Measurements from ENCODE around the gene TCFL5.

TCFL5 gene

GRCh38 chr20:62872184-62872847, 10.7 kb upstream of the TCFL5 start:
- TF ChIP-seq, protein P1, sequence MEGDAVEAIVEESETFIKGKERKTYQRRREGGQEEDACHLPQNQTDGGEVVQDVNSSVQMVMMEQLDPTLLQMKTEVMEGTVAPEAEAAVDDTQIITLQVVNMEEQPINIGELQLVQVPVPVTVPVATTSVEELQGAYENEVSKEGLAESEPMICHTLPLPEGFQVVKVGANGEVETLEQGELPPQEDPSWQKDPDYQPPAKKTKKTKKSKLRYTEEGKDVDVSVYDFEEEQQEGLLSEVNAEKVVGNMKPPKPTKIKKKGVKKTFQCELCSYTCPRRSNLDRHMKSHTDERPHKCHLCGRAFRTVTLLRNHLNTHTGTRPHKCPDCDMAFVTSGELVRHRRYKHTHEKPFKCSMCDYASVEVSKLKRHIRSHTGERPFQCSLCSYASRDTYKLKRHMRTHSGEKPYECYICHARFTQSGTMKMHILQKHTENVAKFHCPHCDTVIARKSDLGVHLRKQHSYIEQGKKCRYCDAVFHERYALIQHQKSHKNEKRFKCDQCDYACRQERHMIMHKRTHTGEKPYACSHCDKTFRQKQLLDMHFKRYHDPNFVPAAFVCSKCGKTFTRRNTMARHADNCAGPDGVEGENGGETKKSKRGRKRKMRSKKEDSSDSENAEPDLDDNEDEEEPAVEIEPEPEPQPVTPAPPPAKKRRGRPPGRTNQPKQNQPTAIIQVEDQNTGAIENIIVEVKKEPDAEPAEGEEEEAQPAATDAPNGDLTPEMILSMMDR (conservative IDR thresholded peaks at IDR 0.05; ENCODE audit: low read length), result no peak
- no peak for TF ChIP-seq EZH2phosphoT487 (IDR thresholded peaks at IDR 0.05; ENCODE audit: borderline replicate concordance)
- Histone ChIP-seq H3K27me3 (ENCODE audit: insufficient read depth, low read length, poor library complexity, severe bottlenecking) (no peaks in the 10 kb centered on the region), H4K20me1 (ENCODE audit: insufficient read depth, low read length, poor library complexity, severe bottlenecking) (no peaks in the 10 kb centered on the region), H3K9me3 (ENCODE audit: insufficient read depth, low read depth, low read length) (no peaks in the 10 kb centered on the region), H3K36me3 (ENCODE audit: insufficient read depth, low read length) (no peaks in the 10 kb centered on the region), H3K79me2 (ENCODE audit: insufficient read depth, low read length) (no peaks in the 10 kb centered on the region), H3K9ac (ENCODE audit: low read depth, low read length, poor library complexity, severe bottlenecking) (no peak overlapping the region), H2AFZ (ENCODE audit: low read length) (no peak overlapping the region), H3K9me2 (replicated peaks; ENCODE audit: low read depth, low read length) (no peaks in the 10 kb centered on the region), H3K4me3 (ENCODE audit: low read length, poor library complexity, severe bottlenecking) (no peak overlapping the region), H3K4me1 (ENCODE audit: insufficient read depth, low read length, poor library complexity, severe bottlenecking) (peaks cover 11% of the 10 kb centered on the region), H3K4me2 (ENCODE audit: low read depth, low read length, poor library complexity, severe bottlenecking) (no peak overlapping the region), H3F3A (ENCODE audit: low read depth) (peaks cover 4% of the 10 kb centered on the region)

DNA sequence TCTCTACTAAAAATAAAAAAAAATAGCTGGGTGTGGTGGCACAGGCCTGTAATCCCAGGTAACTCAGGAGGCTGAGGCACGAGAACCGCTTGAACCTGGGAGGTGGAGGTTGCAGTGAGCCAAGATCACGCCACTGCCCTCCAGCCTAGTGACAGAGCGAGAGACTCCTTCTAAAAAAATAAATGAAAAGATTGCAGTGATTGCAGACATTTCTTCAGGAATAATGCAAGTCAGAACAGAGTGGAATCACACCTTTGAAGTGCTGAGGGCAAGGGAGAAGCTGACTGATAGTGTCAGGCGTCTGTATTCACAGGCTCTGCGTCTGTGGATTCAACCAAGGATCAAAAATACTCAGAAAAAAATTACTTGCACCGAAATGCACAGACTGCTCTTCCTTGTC, 2.6 kb upstream of the TCFL5 start:
- peaks cover 16% of the 10 kb centered on the region for H3K79me2 ChIP-seq (ENCODE audit: insufficient read depth, low read length)
- H3K27me3 ChIP-seq (ENCODE audit: insufficient read depth, low read length, poor library complexity, severe bottlenecking), result no peaks in the 10 kb centered on the region
- peaks cover 5% of the 10 kb centered on the region for H3K4me1 ChIP-seq (ENCODE audit: insufficient read depth, low read length, poor library complexity, severe bottlenecking)
- H3K9me2 ChIP-seq (replicated peaks; ENCODE audit: low read depth, low read length), result no peaks in the 10 kb centered on the region
- no peak overlapping the region for H3K4me3 ChIP-seq (ENCODE audit: low read length, poor library complexity, severe bottlenecking)
- H3K9me3 ChIP-seq (ENCODE audit: insufficient read depth, low read depth, low read length), result no peaks in the 10 kb centered on the region
- TF ChIP-seq EZH2phosphoT487 (IDR thresholded peaks at IDR 0.05; ENCODE audit: borderline replicate concordance), result no peak
- TF ChIP-seq, protein P1 (conservative IDR thresholded peaks at IDR 0.05; ENCODE audit: low read length), result no peak
- no peak overlapping the region for H3K9ac ChIP-seq (ENCODE audit: low read depth, low read length, poor library complexity, severe bottlenecking)
- no peaks in the 10 kb centered on the region for H3F3A ChIP-seq (ENCODE audit: low read depth)
- no peaks in the 10 kb centered on the region for H3K36me3 ChIP-seq (ENCODE audit: insufficient read depth, low read length)
- no peak overlapping the region for H2AFZ ChIP-seq (ENCODE audit: low read length)
- H3K4me2 ChIP-seq (ENCODE audit: low read depth, low read length, poor library complexity, severe bottlenecking), result no peak overlapping the region
- peaks cover 6% of the 10 kb centered on the region for H4K20me1 ChIP-seq (ENCODE audit: insufficient read depth, low read length, poor library complexity, severe bottlenecking)

DNA sequence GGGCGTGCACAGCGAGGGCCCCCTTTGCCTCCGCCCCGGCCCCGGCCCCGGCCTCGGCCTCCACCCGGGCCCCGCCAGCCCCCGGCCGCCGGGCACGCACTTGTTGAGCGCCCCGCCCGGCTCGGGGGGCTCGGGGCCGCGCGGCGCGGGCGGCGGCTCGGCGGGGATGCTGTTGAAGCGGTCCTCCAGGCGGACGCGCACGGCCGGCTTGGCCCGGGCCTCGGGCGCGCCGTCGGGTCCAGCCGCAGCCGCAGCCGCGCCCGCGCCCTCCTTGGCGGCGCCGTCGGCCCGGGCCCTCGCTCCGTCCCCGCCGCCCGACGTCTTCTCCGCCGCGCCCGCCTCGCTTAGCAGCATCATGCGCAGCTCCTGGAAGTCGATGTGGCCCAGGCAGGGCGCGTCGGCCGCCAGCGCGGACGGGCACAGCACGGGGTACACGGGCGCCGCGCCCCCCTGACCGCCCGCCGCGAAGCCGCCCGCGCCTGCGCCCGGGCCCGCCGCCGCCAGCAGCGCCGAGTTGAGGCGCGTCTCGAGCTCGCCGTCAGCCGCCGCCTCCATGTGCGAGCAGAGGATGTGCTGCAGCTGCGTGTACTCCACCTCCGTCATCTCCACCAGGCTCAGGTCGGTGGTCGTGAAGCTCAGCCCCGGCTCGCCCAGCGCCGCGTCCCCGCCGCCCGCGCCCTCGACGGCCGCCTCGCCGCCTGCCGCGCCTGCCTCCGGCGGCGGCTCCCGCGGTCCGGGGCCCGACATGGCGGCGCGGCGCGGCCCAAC, 514 bp downstream of the TCFL5 start:
- H3K4me1 ChIP-seq (ENCODE audit: insufficient read depth, low read length, poor library complexity, severe bottlenecking), result peaks cover 19% of the 10 kb centered on the region
- no peaks in the 10 kb centered on the region for H3K9me2 ChIP-seq (replicated peaks; ENCODE audit: low read depth, low read length)
- H3K27me3 ChIP-seq (ENCODE audit: insufficient read depth, low read length, poor library complexity, severe bottlenecking), result no peaks in the 10 kb centered on the region
- no peak for TF ChIP-seq EZH2phosphoT487 (IDR thresholded peaks at IDR 0.05; ENCODE audit: borderline replicate concordance)
- TF ChIP-seq, protein P1 (conservative IDR thresholded peaks at IDR 0.05; ENCODE audit: low read length), result no peak
- peaks cover 6% of the 10 kb centered on the region; the same call in 1 of the 2 replicates for H3K36me3 ChIP-seq (ENCODE audit: insufficient read depth, low read length)
- no peaks in the 10 kb centered on the region for H3F3A ChIP-seq (ENCODE audit: low read depth)
- peaks cover 41% of the 10 kb centered on the region for H3K79me2 ChIP-seq (ENCODE audit: insufficient read depth, low read length)
- peaks cover 6% of the 10 kb centered on the region for H4K20me1 ChIP-seq (ENCODE audit: insufficient read depth, low read length, poor library complexity, severe bottlenecking)
- H2AFZ ChIP-seq (ENCODE audit: low read length), result no peak overlapping the region
- peak overlapping the region; percentile 80 for H3K9ac ChIP-seq (ENCODE audit: low read depth, low read length, poor library complexity, severe bottlenecking)
- H3K9me3 ChIP-seq (ENCODE audit: insufficient read depth, low read depth, low read length), result no peaks in the 10 kb centered on the region
- peak overlapping the region; percentile 77 for H3K4me3 ChIP-seq (ENCODE audit: low read length, poor library complexity, severe bottlenecking)
- peak overlapping the region; percentile 77 for H3K4me2 ChIP-seq (ENCODE audit: low read depth, low read length, poor library complexity, severe bottlenecking)
